ENCODE data around the gene CTNNA1. TPM values are rescaled to one million over a fixed set of nuclear protein-coding genes. Genes with fewer than 3 reads are reported as not detected.
"Not testable (repeated sequence)": the region's sequence is repeated elsewhere in the genome, so short reads cannot be mapped to it uniquely, and the experiment has no call there.

The CTNNA1 gene
- total and polyA plus RNA-seq, 2 donors from 2014 or later = 177 to 463 TPM

GRCh38 chr5:138833726-138834480, 80.7 kb downstream of the CTNNA1 start:
- intact Hi-C loops (cut with DNase I) = no loop called here
- H3K9ac ChIP-seq (ENCODE audit: low read length in 3 of 3) = no peak overlapping the region
- no peaks in the 10 kb centered on the region for H3K27me3 ChIP-seq (ENCODE audit: control insufficient read depth, insufficient read depth, low read length)
- no peak for DNase-seq
- no peaks in the 10 kb centered on the region for H3K9me3 ChIP-seq (ENCODE audit: control insufficient read depth in 2 of 3, insufficient read depth in 1 of 3, low read length in 3 of 3)
- FAIRE-seq = no peak
- no peaks in the 10 kb centered on the region for H3K4me1 ChIP-seq (ENCODE audit: control insufficient read depth in 2 of 3, insufficient read depth in 2 of 3, low read depth in 1 of 3, low read length in 3 of 3)
- TF ChIP-seq CTCF (IDR thresholded peaks at IDR 0.05; ENCODE audit: borderline replicate concordance, extremely low read depth, insufficient read depth) = no peak
- H3K36me3 ChIP-seq (ENCODE audit: control insufficient read depth in 2 of 3, insufficient read depth in 3 of 3, low read length in 3 of 3) = peaks cover 0 to 7% (median 0%) of the 10 kb centered on the region in 3 donors
- H3K4me3 ChIP-seq (ENCODE audit: low read length in 3 of 3) = no peak overlapping the region
- H3K27ac ChIP-seq (ENCODE audit: low read depth in 2 of 2, low read length in 2 of 2) = no peak overlapping the region

- H3K27ac ChIP-seq (ENCODE audit: low read depth in 2 of 2, low read length in 2 of 2); H3K4me3 ChIP-seq (ENCODE audit: low read length in 3 of 3); H3K9ac ChIP-seq (ENCODE audit: low read length in 3 of 3); FAIRE-seq; DNase-seq; H3K4me1 ChIP-seq (ENCODE audit: control insufficient read depth in 2 of 3, insufficient read depth in 2 of 3, low read depth in 1 of 3, low read length in 3 of 3); intact Hi-C loops (cut with DNase I); H3K9me3 ChIP-seq (ENCODE audit: control insufficient read depth in 2 of 3, insufficient read depth in 1 of 3, low read length in 3 of 3); H3K36me3 ChIP-seq (ENCODE audit: control insufficient read depth in 2 of 3, insufficient read depth in 3 of 3, low read length in 3 of 3); H3K27me3 ChIP-seq (ENCODE audit: control insufficient read depth, insufficient read depth, low read length): not testable (repeated sequence)
Observed at GRCh38 chr5:138834853-138835252, 81.6 kb downstream of the CTNNA1 start.

- H3K9ac ChIP-seq (ENCODE audit: low read length in 3 of 3) = no peak overlapping the region
- no peak for TF ChIP-seq CTCF (IDR thresholded peaks at IDR 0.05; ENCODE audit: borderline replicate concordance, extremely low read depth, insufficient read depth)
- no peak for DNase-seq
- H3K27ac ChIP-seq (ENCODE audit: low read depth in 2 of 2, low read length in 2 of 2) = no peak overlapping the region
- H3K27me3 ChIP-seq (ENCODE audit: control insufficient read depth, insufficient read depth, low read length) = no peaks in the 10 kb centered on the region
- intact Hi-C loops (cut with DNase I) = no loop called here
- FAIRE-seq = no peak
- H3K9me3 ChIP-seq (ENCODE audit: control insufficient read depth in 2 of 3, insufficient read depth in 1 of 3, low read length in 3 of 3) = no peaks in the 10 kb centered on the region
- no peaks in the 10 kb centered on the region for H3K36me3 ChIP-seq (ENCODE audit: control insufficient read depth in 2 of 3, insufficient read depth in 3 of 3, low read length in 3 of 3)
- H3K4me1 ChIP-seq (ENCODE audit: control insufficient read depth in 2 of 3, insufficient read depth in 2 of 3, low read depth in 1 of 3, low read length in 3 of 3) = peaks cover 0 to 2% (median 0%) of the 10 kb centered on the region in 3 donors
- H3K4me3 ChIP-seq (ENCODE audit: low read length in 3 of 3) = no peak overlapping the region
Observed at GRCh38 chr5:138837160-138837559, 83.9 kb downstream of the CTNNA1 start.

GRCh38 chr5:138840103-138840502, 86.9 kb downstream of the CTNNA1 start:
- DNase-seq (peak in 2 of 5 donors; percentile 45 to 53), FAIRE-seq (no peak)
- no peak overlapping the region for H3K9ac ChIP-seq (ENCODE audit: low read length in 3 of 3)
- H3K27ac ChIP-seq (ENCODE audit: low read depth in 2 of 2, low read length in 2 of 2) = no peak overlapping the region
- intact Hi-C loops (cut with DNase I) = no loop called here
- H3K36me3 ChIP-seq (ENCODE audit: control insufficient read depth in 2 of 3, insufficient read depth in 3 of 3, low read length in 3 of 3) = no peaks in the 10 kb centered on the region
- TF ChIP-seq CTCF (IDR thresholded peaks at IDR 0.05; ENCODE audit: borderline replicate concordance, extremely low read depth, insufficient read depth) = no peak
- no peaks in the 10 kb centered on the region for H3K27me3 ChIP-seq (ENCODE audit: control insufficient read depth, insufficient read depth, low read length)
- peaks cover 0 to 8% (median 3%) of the 10 kb centered on the region in 3 donors for H3K4me1 ChIP-seq (ENCODE audit: control insufficient read depth in 2 of 3, insufficient read depth in 2 of 3, low read depth in 1 of 3, low read length in 3 of 3)
- H3K4me3 ChIP-seq (ENCODE audit: low read length in 3 of 3) = no peak overlapping the region
- H3K9me3 ChIP-seq (ENCODE audit: control insufficient read depth in 2 of 3, insufficient read depth in 1 of 3, low read length in 3 of 3) = no peaks in the 10 kb centered on the region

Measured in kidney (tissue), 14 donors.